HG03280 (cell line): Measurements from ENCODE around the gene AACS.
"Not testable (repeated sequence)": the region's sequence is repeated elsewhere in the genome, so short reads cannot be mapped to it uniquely, and the experiment has no call there.

ENCODE experiments used
- ATAC-seq: cut with Tn5 transposase; IDR thresholded peaks from one replicate; pipeline ENCODE4 v1.9.1; 2021; ENCODE audit warnings: mild to moderate bottlenecking, moderate library complexity; ENCODE audit not compliant: unreplicated experiment

AACS gene, protein sequence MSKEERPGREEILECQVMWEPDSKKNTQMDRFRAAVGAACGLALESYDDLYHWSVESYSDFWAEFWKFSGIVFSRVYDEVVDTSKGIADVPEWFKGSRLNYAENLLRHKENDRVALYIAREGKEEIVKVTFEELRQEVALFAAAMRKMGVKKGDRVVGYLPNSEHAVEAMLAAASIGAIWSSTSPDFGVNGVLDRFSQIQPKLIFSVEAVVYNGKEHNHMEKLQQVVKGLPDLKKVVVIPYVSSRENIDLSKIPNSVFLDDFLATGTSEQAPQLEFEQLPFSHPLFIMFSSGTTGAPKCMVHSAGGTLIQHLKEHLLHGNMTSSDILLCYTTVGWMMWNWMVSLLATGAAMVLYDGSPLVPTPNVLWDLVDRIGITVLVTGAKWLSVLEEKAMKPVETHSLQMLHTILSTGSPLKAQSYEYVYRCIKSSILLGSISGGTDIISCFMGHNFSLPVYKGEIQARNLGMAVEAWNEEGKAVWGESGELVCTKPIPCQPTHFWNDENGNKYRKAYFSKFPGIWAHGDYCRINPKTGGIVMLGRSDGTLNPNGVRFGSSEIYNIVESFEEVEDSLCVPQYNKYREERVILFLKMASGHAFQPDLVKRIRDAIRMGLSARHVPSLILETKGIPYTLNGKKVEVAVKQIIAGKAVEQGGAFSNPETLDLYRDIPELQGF

DNA sequence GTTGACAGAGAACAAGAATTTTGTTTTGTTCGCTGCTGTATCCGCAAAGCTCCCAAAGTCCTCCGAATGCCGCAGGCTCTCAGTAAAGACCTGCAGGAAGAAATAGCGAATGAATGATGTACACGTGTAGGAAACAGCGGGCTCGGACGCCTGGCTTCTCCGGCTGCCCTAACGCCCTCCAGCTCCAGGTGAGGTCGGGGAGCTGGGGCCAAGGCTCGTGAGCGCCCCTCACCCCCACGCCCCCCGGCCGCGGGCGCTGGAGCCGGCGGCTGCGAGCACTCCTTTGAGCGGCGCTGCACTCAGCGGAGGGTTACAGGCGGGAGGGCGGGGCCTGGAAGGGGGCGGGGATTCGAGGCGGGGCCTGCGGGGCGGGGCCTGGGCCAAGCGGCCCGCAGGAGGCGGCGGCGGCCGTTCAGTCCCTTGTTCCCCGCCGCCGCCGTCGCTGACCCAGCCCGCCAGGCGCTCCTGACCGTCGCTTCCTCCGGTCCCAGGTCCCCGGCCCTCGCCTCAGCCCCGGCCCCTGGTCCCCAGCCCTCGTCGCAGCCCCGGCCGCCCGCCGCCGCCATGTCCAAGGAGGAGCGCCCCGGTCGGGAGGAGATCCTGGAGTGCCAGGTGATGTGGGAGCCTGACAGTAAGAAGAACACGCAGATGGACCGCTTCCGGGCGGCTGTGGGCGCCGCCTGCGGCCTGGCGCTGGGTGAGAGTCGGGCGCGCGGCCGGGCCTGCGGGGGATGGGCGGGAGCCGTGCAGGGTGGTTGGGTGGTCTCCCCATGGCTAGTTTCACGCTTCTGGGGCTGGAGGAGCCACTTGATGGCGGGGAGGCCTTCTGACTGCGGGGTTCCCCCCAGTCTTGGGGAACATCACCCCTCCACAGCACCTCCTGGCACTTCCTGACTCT, at the start of gene AACS:
Gene AACS, plus strand, starts transcription at position 415 of the 898 bp plus-strand sequence. Its CDS starts 150 bp downstream, at position 565.
- ATAC-seq: peak; percentile 97

DNA sequence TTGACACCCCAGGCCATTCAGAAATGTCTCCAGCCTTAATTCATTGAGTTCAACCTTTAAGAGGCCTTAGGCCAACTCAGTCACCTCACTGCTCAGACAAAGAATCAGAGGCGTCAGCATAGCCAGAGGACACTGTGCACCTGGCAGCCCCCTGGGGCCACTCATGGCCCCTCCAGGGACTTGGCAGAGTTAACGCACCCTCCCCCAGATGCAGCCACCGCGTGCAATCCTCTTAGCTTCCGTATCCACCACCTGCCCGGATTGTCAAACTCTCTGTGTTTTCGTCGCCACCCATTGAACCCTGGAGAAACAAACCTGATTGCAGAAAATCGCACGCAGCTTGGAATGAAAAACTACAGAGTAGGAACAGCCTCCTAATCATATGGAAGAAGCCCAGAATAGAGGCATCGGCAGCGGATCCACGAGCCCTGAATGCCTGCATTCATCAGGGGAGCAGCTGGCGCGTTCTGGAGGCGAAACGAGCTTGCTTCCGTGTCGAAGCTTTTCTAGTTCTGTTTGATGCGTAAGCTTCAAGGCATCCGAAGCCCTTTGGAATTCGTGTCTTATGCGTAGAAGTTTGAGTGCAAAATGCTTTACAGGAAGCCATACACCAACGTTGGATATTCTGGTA, 49.4 kb upstream of the AACS start:
- ATAC-seq: no peak

DNA sequence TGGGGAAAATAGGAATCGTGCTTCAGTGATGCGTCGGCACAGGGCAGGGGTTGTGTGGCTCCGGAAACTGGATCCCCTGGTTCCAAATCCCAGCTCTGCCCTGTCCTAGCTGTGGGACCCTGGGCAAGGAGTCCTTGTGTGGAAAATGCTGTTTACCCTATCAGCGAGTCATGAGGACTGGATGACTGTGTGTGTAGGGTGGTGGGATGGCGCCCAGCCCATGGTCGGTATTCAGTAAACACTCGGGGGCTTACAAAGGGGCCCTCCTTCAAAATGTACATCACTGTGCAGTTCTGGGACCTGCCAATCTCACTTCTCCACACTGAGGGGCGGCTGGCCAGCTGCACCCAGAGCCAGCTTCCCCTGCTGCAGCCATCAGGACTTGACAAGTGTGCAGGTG, 47.4 kb upstream of the AACS start:
- ATAC-seq: no peak

DNA sequence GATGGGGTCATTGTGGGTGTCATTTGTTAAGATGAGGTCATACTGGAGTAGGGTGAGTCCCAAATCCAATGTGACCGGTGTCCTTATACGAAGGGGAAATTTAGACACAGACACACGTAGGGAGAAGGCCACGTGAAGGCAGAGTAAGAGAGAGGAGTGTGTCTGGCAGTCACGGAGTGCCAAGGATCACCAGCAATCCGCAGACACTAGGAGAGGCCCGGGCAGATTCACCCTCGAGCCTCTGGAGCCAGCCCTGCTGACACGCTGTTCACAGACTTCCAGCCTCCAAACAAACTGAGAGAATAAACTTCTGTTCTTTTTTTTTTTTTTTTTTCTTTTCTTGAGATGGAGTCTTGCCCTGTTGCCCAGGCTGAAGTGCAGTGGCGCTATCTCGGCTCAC, 46.9 kb upstream of the AACS start:
- ATAC-seq: no peak

DNA sequence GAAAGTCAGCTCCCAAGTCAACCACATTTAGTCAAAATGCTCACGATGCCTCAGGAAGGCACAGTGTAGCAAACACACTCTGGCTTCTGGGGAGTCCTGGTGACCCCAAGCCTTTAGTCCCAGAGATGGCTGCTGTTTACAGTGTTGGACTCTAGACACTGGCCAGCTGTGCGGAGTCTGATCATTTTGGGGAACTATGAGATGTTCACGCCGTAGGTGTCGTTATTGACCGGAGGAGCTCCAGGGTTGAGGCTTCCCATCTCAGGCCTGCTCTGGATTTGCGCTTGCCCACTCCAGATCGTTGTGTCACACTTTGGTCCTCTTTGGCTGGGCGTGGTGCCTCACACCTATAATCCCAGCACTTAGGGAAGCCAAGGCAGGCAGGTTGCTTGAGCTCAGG, 44.1 kb upstream of the AACS start:
- ATAC-seq: no peak

DNA sequence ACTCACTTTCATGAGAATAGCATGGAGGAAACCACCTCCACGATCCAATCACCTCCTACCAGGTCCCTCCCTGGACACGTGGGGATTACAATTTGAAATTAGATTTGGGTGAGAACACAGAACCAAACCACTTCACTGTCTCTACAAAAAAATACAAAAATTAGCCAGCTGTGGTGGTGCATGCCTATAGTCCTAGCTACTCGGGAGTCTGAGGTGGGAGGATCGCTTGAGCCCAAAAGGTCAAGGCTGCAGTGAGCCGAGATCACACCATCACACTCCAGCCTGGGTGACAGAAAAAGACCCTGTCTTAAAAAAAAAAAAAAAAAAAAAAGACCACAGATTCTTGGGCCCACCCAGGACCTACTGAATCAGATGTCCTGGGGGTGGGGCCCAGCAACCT, 43.5 kb upstream of the AACS start:
- no peak for ATAC-seq

DNA sequence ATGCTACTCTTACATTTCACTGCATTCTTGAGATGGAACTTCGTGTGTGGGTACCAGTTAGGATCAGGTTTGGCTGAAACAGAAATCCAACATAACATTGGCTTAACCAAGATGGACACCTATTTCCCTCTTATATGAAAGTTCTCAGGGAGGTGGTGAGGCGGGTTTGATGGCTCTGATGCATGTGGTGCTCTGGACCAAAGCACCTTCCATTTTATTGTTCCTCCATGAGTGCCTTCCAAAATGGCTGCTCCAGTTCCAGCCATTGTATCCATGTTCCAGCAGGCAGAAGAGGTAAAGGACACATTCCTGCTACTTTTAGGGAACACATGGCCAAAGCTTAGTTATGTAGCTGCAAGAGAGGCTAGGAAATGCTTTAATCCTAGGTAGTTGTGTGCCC, 42.2 kb upstream of the AACS start:
- no peak for ATAC-seq

DNA sequence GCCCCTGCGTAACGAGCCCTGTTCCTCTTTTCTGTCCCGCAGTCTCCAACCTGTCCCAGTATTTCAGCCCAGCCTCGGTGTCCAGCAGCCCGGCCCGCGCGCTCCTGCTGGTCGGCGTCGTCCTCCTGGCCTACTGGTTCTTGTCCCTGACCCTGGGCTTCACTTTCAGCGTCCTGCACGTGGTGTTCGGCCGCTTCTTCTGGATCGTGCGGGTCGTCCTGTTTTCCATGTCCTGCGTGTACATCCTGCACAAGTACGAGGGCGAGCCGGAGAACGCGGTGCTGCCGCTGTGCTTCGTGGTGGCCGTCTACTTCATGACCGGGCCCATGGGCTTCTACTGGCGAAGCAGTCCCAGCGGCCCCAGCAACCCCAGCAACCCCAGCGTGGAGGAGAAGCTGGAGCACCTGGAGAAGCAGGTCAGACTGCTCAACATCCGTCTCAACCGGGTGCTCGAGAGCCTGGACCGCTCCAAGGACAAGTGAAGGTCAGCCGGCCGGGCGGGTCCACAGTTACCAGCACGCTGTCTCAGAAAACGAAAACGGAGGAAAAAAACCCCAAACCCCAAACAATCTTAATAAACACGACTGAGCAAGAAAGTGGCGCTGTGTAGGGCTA, 40.2 kb upstream of the AACS start:
- ATAC-seq: no peak

DNA sequence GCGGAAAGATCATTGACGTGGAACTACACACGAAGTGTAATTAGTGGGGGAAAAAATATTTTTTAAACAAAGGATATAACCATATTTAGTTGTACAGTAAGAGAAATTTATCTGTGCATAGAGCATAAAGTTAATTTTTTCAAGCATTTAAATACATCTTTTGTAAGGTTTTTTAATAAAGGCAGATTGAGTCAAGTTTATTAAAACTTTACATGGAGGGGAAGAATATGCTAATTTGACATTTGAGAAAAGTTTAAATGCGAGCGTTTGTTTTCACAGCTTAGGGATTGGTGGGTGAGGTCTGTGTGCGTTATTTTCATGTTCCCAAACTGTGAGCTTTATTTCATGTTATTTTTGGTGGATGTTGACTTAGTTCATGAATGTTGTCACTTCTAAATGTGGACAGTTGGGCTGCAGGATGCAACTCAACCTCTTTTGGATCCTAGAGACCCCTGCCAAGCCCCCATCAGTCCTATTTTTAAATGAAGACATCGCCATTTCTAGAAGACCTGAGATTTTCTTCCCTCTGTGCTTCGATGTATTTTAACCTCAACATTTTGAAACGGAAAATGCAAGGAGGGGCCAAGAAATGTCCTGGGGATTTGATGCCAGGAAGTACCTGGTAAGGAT, 39.5 kb upstream of the AACS start:
- ATAC-seq: no peak

DNA sequence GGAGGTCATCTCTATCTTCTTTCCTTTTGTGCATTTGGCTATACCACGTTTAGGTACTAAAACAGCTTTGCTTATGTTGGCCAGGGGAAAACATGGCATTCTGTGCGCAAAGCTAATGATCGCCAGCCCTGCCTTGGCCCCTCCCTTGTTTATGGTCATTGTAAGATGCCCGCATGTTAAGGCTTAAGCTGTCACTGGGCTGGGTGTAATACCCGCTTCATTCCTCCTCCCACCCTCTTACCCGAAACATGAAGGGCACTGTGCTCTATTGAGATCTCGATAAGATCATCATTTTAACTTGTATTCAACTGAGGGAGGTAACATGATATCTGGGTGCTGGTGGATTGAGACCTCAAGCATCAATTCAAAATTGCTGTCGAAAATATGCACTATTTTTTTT, 37.1 kb upstream of the AACS start:
- ATAC-seq: no peak

DNA sequence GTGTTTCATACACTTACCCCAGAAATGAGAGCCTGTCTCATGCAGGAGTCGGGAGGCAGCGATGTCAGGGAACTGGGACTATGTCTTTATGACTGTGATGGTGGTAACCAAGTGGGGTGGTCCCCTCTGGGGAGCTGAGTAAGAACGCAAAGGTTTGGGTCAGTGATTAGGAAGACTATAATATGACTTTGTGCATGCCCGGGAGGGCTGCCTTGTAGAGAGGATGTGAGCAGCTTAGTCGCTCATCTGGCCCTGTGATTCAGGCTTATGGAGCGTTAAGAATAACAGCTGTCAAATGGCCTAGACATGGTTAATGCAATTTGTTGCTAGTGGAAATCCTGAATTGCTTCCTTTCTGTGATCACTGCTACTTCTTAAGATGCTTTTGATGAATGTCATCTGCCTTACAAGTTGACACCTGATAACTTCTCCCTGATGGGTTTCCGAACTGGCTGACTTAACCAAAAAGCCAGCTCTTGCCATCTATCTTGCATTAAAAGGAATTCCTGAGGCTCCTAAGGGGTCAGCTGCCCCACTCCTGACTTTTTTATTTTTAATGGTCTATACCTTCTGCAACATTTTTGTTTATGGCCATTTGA, 35.4 kb upstream of the AACS start:
- no peak for ATAC-seq

DNA sequence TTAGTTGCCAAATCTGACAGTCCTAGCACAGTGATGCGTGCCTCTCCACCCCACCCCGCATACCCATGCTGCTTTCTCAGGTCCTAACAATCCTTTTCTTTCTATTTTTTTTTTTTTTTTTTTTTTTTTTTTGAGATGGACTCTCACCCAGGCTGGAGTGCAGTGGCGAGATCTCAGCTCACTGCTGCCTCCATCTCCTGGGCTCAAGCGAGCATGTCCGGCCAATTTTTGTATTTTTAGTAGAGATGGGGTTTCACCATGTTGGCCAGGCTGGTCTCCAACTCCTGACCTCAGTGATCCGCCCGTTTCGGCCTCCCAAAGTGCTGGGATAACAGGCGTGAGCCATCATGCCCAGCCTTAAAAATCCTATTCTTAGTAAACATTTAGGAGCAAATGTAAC, 33.8 kb upstream of the AACS start:
- ATAC-seq: not testable (repeated sequence)

DNA sequence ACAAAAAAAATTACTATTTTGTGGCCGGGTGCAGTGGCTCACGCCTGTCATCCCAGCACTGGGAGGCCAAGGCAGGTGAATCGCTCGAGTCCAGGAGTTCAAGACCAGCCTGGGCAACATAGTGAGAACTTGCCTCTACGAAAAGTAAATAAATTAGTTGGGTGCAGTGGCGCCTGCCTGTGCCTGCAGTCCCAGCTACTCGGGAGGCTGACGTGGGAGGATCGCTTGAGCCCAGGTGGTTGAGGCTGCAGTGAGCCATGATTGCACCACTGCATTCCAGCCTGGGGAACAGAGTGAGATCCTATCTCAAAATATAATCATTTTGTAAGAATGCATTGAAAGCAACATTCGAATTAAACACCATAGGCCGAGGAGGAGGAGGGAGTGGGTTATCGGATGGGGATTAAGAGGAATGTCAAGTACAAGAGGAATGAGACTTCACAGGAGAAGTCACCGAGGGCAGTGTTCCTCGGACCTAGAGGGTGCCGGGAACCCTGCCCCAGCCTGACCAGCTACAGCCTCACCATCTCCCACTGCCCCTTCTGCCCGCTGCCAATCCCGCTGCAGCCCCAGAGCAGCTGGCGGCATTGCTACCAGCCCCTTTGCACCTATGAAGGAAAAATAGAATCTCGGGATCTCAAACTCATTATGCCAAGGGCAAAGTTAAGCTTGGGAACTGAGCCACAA, 32.6 kb upstream of the AACS start:
- no peak for ATAC-seq

DNA sequence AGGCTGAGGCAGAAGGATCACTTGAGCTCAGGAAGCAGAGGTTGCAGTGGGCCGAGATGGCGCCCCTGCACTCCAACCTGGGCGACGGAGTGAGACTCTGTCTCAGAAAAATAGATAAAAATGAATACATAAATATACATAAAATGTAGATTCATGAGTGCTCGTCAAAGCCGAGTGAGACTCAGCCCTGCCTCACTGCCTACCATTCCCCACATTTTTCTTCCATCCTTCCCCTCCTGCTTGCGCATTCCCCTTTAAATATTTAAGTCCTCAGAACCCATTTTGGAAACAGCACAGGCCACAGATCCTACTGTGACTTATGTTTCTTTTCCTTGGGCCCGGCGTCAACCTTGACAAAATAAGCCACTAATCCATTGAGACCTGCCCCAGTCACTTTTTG, 31.9 kb upstream of the AACS start:
- no peak for ATAC-seq

DNA sequence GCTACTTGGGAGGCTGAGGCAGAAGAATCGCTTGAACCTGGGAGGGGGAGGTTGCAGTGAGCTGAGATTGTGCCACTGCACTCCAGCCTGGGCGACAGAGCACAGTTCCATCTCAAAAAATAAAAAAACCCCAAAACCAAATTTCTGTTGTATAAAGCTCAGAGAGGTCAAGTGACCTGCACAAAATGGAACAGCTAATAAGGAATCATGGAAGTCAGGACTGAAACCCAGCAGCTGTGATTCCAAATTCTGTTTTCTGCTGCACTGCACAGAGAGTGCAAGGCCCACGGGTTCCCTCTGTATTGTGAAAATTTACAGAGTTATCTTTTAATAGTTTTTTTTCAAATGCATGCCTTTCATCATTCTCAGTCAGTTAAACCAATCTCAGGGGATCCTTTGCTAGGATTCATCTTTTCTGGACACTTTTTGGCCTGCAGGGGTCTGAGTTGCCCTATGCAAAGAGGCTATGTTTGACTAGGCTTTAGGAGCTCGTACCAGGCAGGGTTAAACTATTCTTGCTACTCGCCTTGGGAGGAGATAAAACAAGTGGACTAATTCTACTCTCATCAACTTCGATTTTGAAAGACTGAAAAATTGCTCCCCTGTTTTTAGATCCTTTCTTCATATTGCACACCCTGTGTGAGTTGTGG, 26.1 kb upstream of the AACS start:
- ATAC-seq: no peak

DNA sequence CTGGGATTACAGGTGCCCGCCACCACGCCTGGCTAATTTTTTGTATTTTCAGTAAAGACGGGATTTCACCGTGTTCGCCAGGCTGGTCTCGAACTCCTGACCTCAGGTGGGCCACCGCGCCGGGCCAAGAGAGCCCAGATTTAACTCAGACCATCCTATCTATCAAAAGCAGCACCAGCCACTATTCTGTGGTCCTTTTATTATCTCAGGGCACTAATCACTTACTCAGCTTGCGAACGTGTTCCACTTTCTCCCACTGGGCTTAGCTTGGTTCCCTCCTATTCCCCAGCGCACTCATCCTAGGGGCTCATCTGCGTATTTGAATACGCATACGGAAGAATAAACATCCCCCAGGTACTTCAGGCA, 16.2 kb upstream of the AACS start:
- ATAC-seq: no peak

DNA sequence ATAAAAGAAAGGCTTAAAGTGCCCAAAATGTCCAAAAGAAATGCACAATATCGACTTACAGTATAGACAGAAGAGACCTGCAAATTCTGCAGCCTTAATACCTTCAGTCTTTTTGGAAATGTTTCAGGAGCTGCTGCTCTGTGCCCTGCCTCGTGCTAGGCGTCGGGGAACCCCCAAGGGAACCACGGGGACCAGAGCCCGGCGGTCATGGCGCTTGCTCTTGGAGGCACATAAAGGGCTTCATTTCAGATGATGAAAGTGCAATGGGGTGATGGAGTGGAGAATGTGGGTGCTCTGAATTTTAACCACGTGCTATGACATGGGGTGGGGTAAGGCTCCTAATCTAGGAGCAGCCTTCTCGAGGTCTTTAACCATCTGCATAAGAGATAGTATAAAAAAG, 14.8 kb upstream of the AACS start:
- no peak for ATAC-seq

DNA sequence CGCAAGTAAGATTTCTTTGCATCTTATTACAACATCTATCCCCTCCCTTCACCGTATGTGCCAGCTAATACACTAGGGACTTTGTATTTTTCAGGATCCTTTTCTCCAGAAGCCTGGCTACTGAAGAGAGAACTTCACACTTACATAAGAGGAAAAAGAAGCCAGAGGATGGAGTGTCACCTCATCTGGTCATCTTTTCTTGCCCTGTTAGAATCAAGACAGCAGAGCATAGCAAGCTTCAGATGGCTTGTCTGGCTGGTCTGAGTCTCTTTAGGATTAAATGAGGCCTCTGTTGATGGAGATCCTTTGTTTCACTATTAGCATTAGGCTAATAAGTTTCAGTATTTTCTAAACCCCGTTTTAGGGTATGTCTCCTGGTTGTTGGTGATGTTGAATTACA, 14.4 kb upstream of the AACS start:
- no peak for ATAC-seq

DNA sequence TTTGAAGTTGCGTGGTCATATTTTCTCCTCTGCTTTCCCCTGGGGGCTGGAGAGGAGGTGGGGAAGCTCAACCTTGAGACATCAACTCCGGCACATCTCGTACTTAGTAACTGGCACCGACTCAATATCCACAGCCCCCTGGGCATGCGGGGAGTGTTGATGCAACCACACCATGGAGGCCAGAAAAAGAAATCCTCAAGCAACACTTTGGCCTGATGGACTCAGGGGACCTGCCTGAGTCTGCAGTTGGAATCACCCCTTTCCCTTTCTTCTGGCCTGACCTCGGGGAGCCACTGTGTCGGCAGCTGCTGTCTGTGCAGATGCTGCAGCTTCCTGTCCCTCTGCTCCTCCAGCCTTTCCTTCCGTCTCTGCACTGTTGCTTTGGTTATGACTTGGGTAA, 11.4 kb upstream of the AACS start:
- ATAC-seq: no peak
